K562 (cell line): Measurements from ENCODE around the gene HPRT1. TPM values are rescaled to one million over a fixed set of nuclear protein-coding genes. Genes with fewer than 3 reads are reported as not detected.

ENCODE experiments used
- ATAC-seq: fragments of 200-7000 bp; cut with Tn5 transposase; 3 replicates; pipeline ENCODE4 v1.9.1; 2020; ENCODE audit warnings: moderate library complexity
- BruUV-seq: library from RNA; stranded (reverse); fragments of 400-500 nt; replicated peaks from 2 replicates; lab custom pipeline; 2021; lab: Mats Ljungman, UMichigan
- CTCF ChIA-PET: fragments of 300-600 bp; formaldehyde crosslinking; extraction: SDS; loops from one replicate; lab custom pipeline; 2021; ENCODE audit warnings: low intra/inter-chr PET ratio; lab: Yijun Ruan, JAX
- POLR2A ChIA-PET: fragments of 300-600, 350-650 bp; sonication (Branson Sonifier 250); formaldehyde crosslinking; extraction: SDS; loops from one replicate; lab custom pipeline; 2021; ENCODE audit warnings: antibody characterized with exemption, inconsistent platforms; lab: Yijun Ruan, JAX
- DNase-seq, 4 experiments: peaks; one replicate each; pipeline versions ENCODE4 v3.0.0 to v3.0.0-alpha.2; 2011 to 2018; ENCODE audit warnings: low spot score in 3 of 4, mixed read lengths in 3 of 4; ENCODE audit errors: extremely low read depth in 1 of 4
- FAIRE-seq: peaks from 2 replicates; lab custom pipeline; 2011; peaks lifted over from hg19 to GRCh38; lab: Jason Lieb, UNC
- H2AFZ ChIP-seq: 2 replicates; pipeline ENCODE4 v1.6.0; 2011; ENCODE audit warnings: low read depth, low read length, control low read depth, inconsistent platforms
- H3K27ac ChIP-seq: fragments of 200-600 bp; 3 replicates; pipeline ENCODE4 v1.8.0; 2011; ENCODE audit warnings: low read depth, mild to moderate bottlenecking, control low read depth, inconsistent platforms, low read length, moderate library complexity, mixed read lengths; ENCODE audit errors: extremely low read depth
- H3K27me3 ChIP-seq, 2 experiments: fragments of 300-600 bp in 1 of 2; 2 replicates in 1 of 2; 3 replicates in 1 of 2; pipeline versions ENCODE4 v1.6.0 to v1.8.0; 2011; ENCODE audit warnings: inconsistent platforms in 2 of 2, low read length in 2 of 2, mild to moderate bottlenecking in 1 of 2, mixed read lengths in 1 of 2, moderate library complexity in 1 of 2; ENCODE audit not compliant: control insufficient read depth in 2 of 2, insufficient read depth in 2 of 2
- H3K36me3 ChIP-seq: fragments of 300-600 bp; 3 replicates; pipeline ENCODE4 v1.8.0; 2011; ENCODE audit warnings: mild to moderate bottlenecking, low read length, inconsistent platforms; ENCODE audit not compliant: control insufficient read depth, insufficient read depth
- H3K4me1 ChIP-seq, 2 experiments: fragments of 200-600 bp in 1 of 2; replicated peaks in 1 of 2; 2 replicates in 1 of 2; 3 replicates in 1 of 2; pipeline versions ENCODE4 v1.5.1 to v1.8.0; 2011; ENCODE audit warnings: inconsistent platforms in 2 of 2, low read length in 2 of 2, mild to moderate bottlenecking in 1 of 2, mixed read lengths in 1 of 2, moderate library complexity in 1 of 2; ENCODE audit not compliant: control insufficient read depth in 2 of 2, insufficient read depth in 2 of 2
- H3K4me2 ChIP-seq: 2 replicates; pipeline ENCODE4 v1.6.1; 2011; ENCODE audit warnings: low read length, control low read depth, inconsistent platforms, mixed read lengths; ENCODE audit not compliant: insufficient read depth
- H3K4me3 ChIP-seq: fragments of 200-600 bp; sonication (generic), shearing (Covaris generic); 2 replicates; pipeline ENCODE4 v1.5.1; 2016; ENCODE audit warnings: control low read depth, inconsistent platforms
- H3K79me2 ChIP-seq: fragments of 200-600 bp; 3 replicates; pipeline ENCODE4 v1.8.0; 2011; ENCODE audit warnings: low read length, inconsistent platforms; ENCODE audit not compliant: control insufficient read depth, insufficient read depth
- H3K9ac ChIP-seq, 2 experiments: 2 replicates each; pipeline versions ENCODE4 v1.6.0 to v1.6.1; 2011; ENCODE audit warnings: low read depth in 2 of 2, low read length in 2 of 2, control low read depth in 1 of 2, inconsistent platforms in 1 of 2, mild to moderate bottlenecking in 1 of 2, mixed read lengths in 1 of 2; ENCODE audit not compliant: insufficient read depth in 1 of 2
- H3K9me1 ChIP-seq: one replicate; pipeline ENCODE4 v1.6.0; 2011; ENCODE audit warnings: inconsistent platforms, mild to moderate bottlenecking, low read length, moderate library complexity; ENCODE audit not compliant: control insufficient read depth, insufficient read depth
- H3K9me3 ChIP-seq: replicated peaks from 2 replicates; pipeline ENCODE4 v1.5.1; 2011; ENCODE audit warnings: low read depth, low read length, inconsistent platforms; ENCODE audit not compliant: control insufficient read depth, insufficient read depth
- H4K20me1 ChIP-seq: replicated peaks from 2 replicates; pipeline ENCODE4 v1.6.1; 2011; ENCODE audit warnings: low read length, inconsistent platforms, mixed read lengths; ENCODE audit not compliant: control insufficient read depth, insufficient read depth
- GABPA ChIP-seq: fragments of 200-800 bp; sonication (Bioruptor generic); conservative IDR thresholded peaks from 2 replicates; pipeline ENCODE4 v1.6.1; 2016; ENCODE audit warnings: low read depth, missing genetic modification characterization, missing compliant biosample characterization
- NFYB ChIP-seq: IDR thresholded peaks from 2 replicates; pipeline ENCODE4 v1.6.1; 2011; ENCODE audit warnings: mild to moderate bottlenecking, moderate library complexity; ENCODE audit not compliant: insufficient read length; ENCODE audit errors: extremely low read depth
- ZNF764 ChIP-seq: fragments of 250-450 bp; sonication (Bioruptor Pico); IDR thresholded peaks from 2 replicates; pipeline ENCODE4 v1.4.0; 2020; ENCODE audit warnings: low read depth, mild to moderate bottlenecking, moderate library complexity
- WGBS: fragments of 100-300 bp; shearing (Covaris generic); methylation state at CpG from one replicate; pipeline ENCODE4 v1.1.6; 2016; ENCODE audit warnings: low coverage, mixed read lengths; ENCODE audit not compliant: insufficient coverage; ENCODE audit errors: missing lambda C conversion rate; 5-methylcytosine and 5-hydroxymethylcytosine counted together
- in situ Hi-C: fragments of 300-500 bp; cut with MboI; formaldehyde crosslinking; loops from 4 replicates; pipeline ENCODE4 v1.15.0; 2018; ENCODE audit warnings: inconsistent platforms, mixed read lengths
- intact Hi-C: fragments of 100-400 bp; cut with micrococcal nuclease; formaldehyde crosslinking; loops from 2 replicates; pipeline ENCODE4 v1.14.2; 2022
- polyA plus RNA-seq, 8 experiments: library from polyadenylated mRNA; depleted of rRNA in 4 of 8; stranded (reverse) in 5 of 8; unstranded in 3 of 8; fragments of >200 nt; fragmentation: Nextera tagmentation in 2 of 8; fragmentation: Illumina TruSeq in 1 of 8; extraction: Ambion mirVana in 2 of 8; extraction: Trizol in 1 of 8; gene quantifications; 2 replicates each; pipeline versions ENCODE4 v1.2.1 to v1.2.3, GENCODE V29; 2011 to 2014; ENCODE audit warnings: inconsistent platforms in 1 of 8, missing spikeins in 1 of 8
- total RNA-seq, 7 experiments: library from RNA; depleted of rRNA in 6 of 7; stranded (reverse); fragments of >200 nt in 6 of 7; fragmentation: Illumina TruSeq in 2 of 7; extraction: Trizol in 2 of 7; gene quantifications; 2 replicates each; pipeline versions ENCODE4 v1.2.1 to v1.2.3, GENCODE V29; 2011 to 2021; ENCODE audit warnings: low replicate concordance in 1 of 7
- TF ChIP-seq, protein P1 (sequence below): fragments of 200-800 bp; sonication (Bioruptor generic); IDR thresholded peaks from 2 replicates; pipeline ENCODE4 v1.6.1; 2017; ENCODE audit warnings: missing genetic modification characterization, missing compliant biosample characterization

The HPRT1 gene
- total and polyA plus RNA-seq, 9 of the 15 experiments (the other 6 are each of a cell fraction or from before 2014, with no cell fraction given) = 24.4 to 158 (median 104) TPM

DNA sequence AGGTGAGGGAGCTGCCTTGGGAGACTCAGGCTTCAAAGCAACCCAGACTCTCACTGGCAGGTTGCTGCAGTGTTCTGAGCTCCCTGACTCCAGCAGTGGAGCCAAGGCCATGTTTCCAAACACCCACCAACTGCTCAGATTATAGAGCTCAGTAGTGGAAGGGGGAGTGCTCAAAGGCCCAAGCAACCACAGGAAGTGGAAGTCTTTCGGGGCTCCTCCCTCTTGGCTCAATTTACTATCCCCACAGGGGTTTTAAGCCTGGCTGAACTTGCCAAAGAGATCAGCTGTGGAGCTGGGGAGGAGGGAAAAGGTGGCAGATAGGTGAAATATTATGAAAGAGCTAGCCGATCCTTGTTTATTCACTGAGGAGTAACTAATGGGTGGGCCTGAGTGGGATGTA is 82.5 kb downstream of the HPRT1 start:
- Histone ChIP-seq H3K79me2 (peaks cover 2% of the 10 kb centered on the region), H3K9ac (no peak overlapping the region), H3K27me3 (no peaks in the 10 kb centered on the region), H3K4me1 (peaks cover 0 to 10% of the 10 kb centered on the region in 2 experiments; a peak in 4 of 5 replicates), H3K9me3 (no peaks in the 10 kb centered on the region), H3K4me3 (no peak overlapping the region), H3K9me1 (no peaks in the 10 kb centered on the region), H3K4me2 (no peak overlapping the region; the same call in 1 of the 2 replicates), H2AFZ (peak overlapping the region; percentile 42), H3K36me3 (peaks cover 8% of the 10 kb centered on the region; the same call in 1 of the 3 replicates), H3K27ac (peak overlapping the region; percentile 10; the same call in 1 of the 3 replicates), H4K20me1 (no peaks in the 10 kb centered on the region)
- DNase-seq (peak in 2 of 4 experiments; percentile 35 to 52), ATAC-seq (peak; percentile 90), FAIRE-seq (no peak)
- POLR2A ChIA-PET = interaction anchor here (0.7 to 1.2 kb wide), 3 partner anchors 30 to 288 kb away, joined by 3 to 5 read pairs (median 3); no protein-coding TSS in a partner anchor
- peak; percentile 57; the same call in 1 of the 2 replicates for TF ChIP-seq GABPA (tag)
- no peak for TF ChIP-seq ZNF764
- no peak for TF ChIP-seq NFYB
- TF ChIP-seq, protein P1, sequence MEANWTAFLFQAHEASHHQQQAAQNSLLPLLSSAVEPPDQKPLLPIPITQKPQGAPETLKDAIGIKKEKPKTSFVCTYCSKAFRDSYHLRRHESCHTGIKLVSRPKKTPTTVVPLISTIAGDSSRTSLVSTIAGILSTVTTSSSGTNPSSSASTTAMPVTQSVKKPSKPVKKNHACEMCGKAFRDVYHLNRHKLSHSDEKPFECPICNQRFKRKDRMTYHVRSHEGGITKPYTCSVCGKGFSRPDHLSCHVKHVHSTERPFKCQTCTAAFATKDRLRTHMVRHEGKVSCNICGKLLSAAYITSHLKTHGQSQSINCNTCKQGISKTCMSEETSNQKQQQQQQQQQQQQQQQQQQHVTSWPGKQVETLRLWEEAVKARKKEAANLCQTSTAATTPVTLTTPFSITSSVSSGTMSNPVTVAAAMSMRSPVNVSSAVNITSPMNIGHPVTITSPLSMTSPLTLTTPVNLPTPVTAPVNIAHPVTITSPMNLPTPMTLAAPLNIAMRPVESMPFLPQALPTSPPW (CRISPR knock-in tag) = peak; percentile 62
- no TSS peak for BruUV-seq
- intact Hi-C loops (no loop called here), in situ Hi-C loops (no loop called here)
- CTCF ChIA-PET = no interaction called here
- WGBS = 32% methylated on average over 2 of the region's 2 CpGs
